ENCODE data around the gene N4BP3.

- no peak for TF ChIP-seq MAX (IDR thresholded peaks at IDR 0.05; ENCODE audit: low read depth, low read length)
- TF ChIP-seq, protein P1, sequence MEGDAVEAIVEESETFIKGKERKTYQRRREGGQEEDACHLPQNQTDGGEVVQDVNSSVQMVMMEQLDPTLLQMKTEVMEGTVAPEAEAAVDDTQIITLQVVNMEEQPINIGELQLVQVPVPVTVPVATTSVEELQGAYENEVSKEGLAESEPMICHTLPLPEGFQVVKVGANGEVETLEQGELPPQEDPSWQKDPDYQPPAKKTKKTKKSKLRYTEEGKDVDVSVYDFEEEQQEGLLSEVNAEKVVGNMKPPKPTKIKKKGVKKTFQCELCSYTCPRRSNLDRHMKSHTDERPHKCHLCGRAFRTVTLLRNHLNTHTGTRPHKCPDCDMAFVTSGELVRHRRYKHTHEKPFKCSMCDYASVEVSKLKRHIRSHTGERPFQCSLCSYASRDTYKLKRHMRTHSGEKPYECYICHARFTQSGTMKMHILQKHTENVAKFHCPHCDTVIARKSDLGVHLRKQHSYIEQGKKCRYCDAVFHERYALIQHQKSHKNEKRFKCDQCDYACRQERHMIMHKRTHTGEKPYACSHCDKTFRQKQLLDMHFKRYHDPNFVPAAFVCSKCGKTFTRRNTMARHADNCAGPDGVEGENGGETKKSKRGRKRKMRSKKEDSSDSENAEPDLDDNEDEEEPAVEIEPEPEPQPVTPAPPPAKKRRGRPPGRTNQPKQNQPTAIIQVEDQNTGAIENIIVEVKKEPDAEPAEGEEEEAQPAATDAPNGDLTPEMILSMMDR (IDR thresholded peaks at IDR 0.05; ENCODE audit: low read depth, low read length) = no peak
Observed at GRCh38 chr5:178077751-178078150, 35.6 kb upstream of the N4BP3 start.

All from NB4 (cell line).